H1 (cell line): Measurements from ENCODE around the gene MMP17. TPM values are rescaled to one million over a fixed set of nuclear protein-coding genes. Genes with fewer than 3 reads are reported as not detected.

Experiments used
- CTCF ChIA-PET: fragments of 300-600 bp; sonication (Branson Sonifier 250); formaldehyde crosslinking; loops from one replicate; lab custom pipeline; 2021; ENCODE audit not compliant: partially characterized antibody; lab: Charles Lee
- POLR2A ChIA-PET: fragments of 300-600 bp; sonication (Branson Sonifier 250); formaldehyde crosslinking; loops from one replicate; lab custom pipeline; 2021; ENCODE audit warnings: inconsistent platforms; ENCODE audit not compliant: partially characterized antibody; lab: Charles Lee
- DNase-seq, 2 experiments: peaks; one replicate each; pipeline versions ENCODE4 v3.0.0 to v3.0.0-alpha.2; 2010 to 2022; ENCODE audit warnings: low spot score in 2 of 2, low read depth in 1 of 2, mixed read lengths in 1 of 2
- FAIRE-seq: peaks from 2 replicates; lab custom pipeline; 2011; peaks lifted over from hg19 to GRCh38; lab: Jason Lieb, UNC
- H2AFZ ChIP-seq: 2 replicates; pipeline ENCODE4 v1.8.1; 2012; ENCODE audit warnings: low read length, inconsistent platforms
- H2AK5ac ChIP-seq: 2 replicates; pipeline ENCODE4 v1.6.1; 2013; ENCODE audit warnings: low read depth, low read length
- H2BK120ac ChIP-seq: replicated peaks from 2 replicates; pipeline ENCODE3; 2013; ENCODE audit warnings: low read depth, low read length, inconsistent platforms
- H2BK12ac ChIP-seq: 2 replicates; pipeline ENCODE4 v1.6.1; 2013; ENCODE audit warnings: low read depth, low read length
- H2BK15ac ChIP-seq: 2 replicates; pipeline ENCODE4 v1.6.1; 2013; ENCODE audit warnings: low read length
- H2BK20ac ChIP-seq: 2 replicates; pipeline ENCODE4 v1.6.1; 2013; ENCODE audit warnings: low read length
- H2BK5ac ChIP-seq: 2 replicates; pipeline ENCODE4 v1.6.1; 2013; ENCODE audit warnings: low read depth, low read length
- H3K14ac ChIP-seq: 2 replicates; pipeline ENCODE4 v1.6.1; 2013; ENCODE audit warnings: inconsistent platforms; ENCODE audit not compliant: insufficient read length
- H3K18ac ChIP-seq: 2 replicates; pipeline ENCODE4 v1.6.1; 2013; ENCODE audit warnings: low read length; ENCODE audit errors: extremely low read depth
- H3K23ac ChIP-seq: 2 replicates; pipeline ENCODE4 v1.6.1; 2013; ENCODE audit warnings: inconsistent platforms; ENCODE audit not compliant: insufficient read length
- H3K23me2 ChIP-seq: 2 replicates; pipeline ENCODE4 v1.6.1; 2013; ENCODE audit warnings: low read depth, low read length
- H3K27ac ChIP-seq: 2 replicates; pipeline ENCODE4 v1.6.1; 2011; ENCODE audit warnings: low read depth, low read length, inconsistent platforms
- H3K27me3 ChIP-seq, 4 experiments: replicated peaks in 1 of 4; 1 replicate in 1 of 4; 2 replicates in 3 of 4; pipeline versions ENCODE4 v1.6.1 to v1.8.1; 2011 to 2013; ENCODE audit warnings: low read length in 3 of 4, mild to moderate bottlenecking in 3 of 4, inconsistent platforms in 2 of 4, mixed read lengths in 2 of 4, moderate library complexity in 1 of 4; ENCODE audit not compliant: control insufficient read depth in 3 of 4, insufficient read depth in 3 of 4; ENCODE audit errors: extremely low read depth in 1 of 4
- H3K36me3 ChIP-seq, 4 experiments: 2 replicates each; pipeline versions ENCODE4 v1.6.1 to v1.8.1; 2011 to 2013; ENCODE audit warnings: mild to moderate bottlenecking in 4 of 4, low read length in 3 of 4, moderate library complexity in 2 of 4, control low read depth in 1 of 4, inconsistent platforms in 1 of 4; ENCODE audit not compliant: insufficient read depth in 4 of 4, control insufficient read depth in 2 of 4
- H3K4ac ChIP-seq: replicated peaks from 2 replicates; pipeline ENCODE3; 2013; ENCODE audit warnings: low read length, low read depth, mixed read lengths, inconsistent platforms; ENCODE audit not compliant: insufficient read length
- H3K4me1 ChIP-seq, 4 experiments: replicated peaks in 1 of 4; 1 replicate in 1 of 4; 2 replicates in 3 of 4; pipeline versions ENCODE4 v1.6.1 to v1.8.1; 2011 to 2013; ENCODE audit warnings: low read length in 3 of 4, inconsistent platforms in 2 of 4, mixed read lengths in 1 of 4; ENCODE audit not compliant: insufficient read depth in 4 of 4, control insufficient read depth in 3 of 4
- H3K4me2 ChIP-seq, 2 experiments: 2 replicates each; pipeline versions ENCODE4 v1.6.1 to v1.8.1; 2011 to 2013; ENCODE audit warnings: low read depth in 2 of 2, low read length in 2 of 2, control low read depth in 1 of 2, inconsistent platforms in 1 of 2, mild to moderate bottlenecking in 1 of 2; ENCODE audit not compliant: insufficient read depth in 1 of 2
- H3K4me3 ChIP-seq, 4 experiments: fragments of 200-600, 300-600 bp in 1 of 4; sonication (generic), shearing (Covaris generic), sonication (Bioruptor Twin) in 1 of 4; 2 replicates each; pipeline versions ENCODE4 v1.5.1 to v1.8.1; 2011 to 2016; ENCODE audit warnings: low read length in 4 of 4, low read depth in 3 of 4, control low read depth in 2 of 4, inconsistent platforms in 2 of 4, mild to moderate bottlenecking in 2 of 4, mixed read lengths in 1 of 4, moderate library complexity in 1 of 4; ENCODE audit not compliant: insufficient read depth in 2 of 4; ENCODE audit errors: extremely low read depth in 1 of 4
- H3K56ac ChIP-seq: replicated peaks from 2 replicates; pipeline ENCODE3; 2013; ENCODE audit warnings: low read depth, mild to moderate bottlenecking, mixed read lengths, low read length, inconsistent platforms; ENCODE audit not compliant: insufficient read length
- H3K79me1 ChIP-seq: 2 replicates; pipeline ENCODE4 v1.6.1; 2013; ENCODE audit warnings: low read depth, low read length, control low read depth
- H3K79me2 ChIP-seq, 2 experiments: 2 replicates each; pipeline versions ENCODE4 v1.6.1 to v1.8.1; 2012 to 2013; ENCODE audit warnings: low read length in 2 of 2, mild to moderate bottlenecking in 2 of 2, inconsistent platforms in 1 of 2; ENCODE audit not compliant: insufficient read depth in 2 of 2, control insufficient read depth in 1 of 2
- H3K9ac ChIP-seq, 4 experiments: replicated peaks in 1 of 4; 1 replicate in 1 of 4; 2 replicates in 3 of 4; pipeline versions ENCODE4 v1.6.1 to v1.8.1; 2011 to 2013; ENCODE audit warnings: low read depth in 3 of 4, low read length in 3 of 4, control low read depth in 2 of 4, mild to moderate bottlenecking in 2 of 4, moderate library complexity in 2 of 4, inconsistent platforms in 1 of 4; ENCODE audit errors: extremely low read depth in 1 of 4
- H3K9me3 ChIP-seq, 2 experiments: 2 replicates each; pipeline versions ENCODE4 v1.6.1 to v1.8.1; 2012 to 2013; ENCODE audit warnings: mild to moderate bottlenecking in 2 of 2, moderate library complexity in 2 of 2, control low read depth in 1 of 2, inconsistent platforms in 1 of 2, low read depth in 1 of 2, low read length in 1 of 2, mixed read lengths in 1 of 2; ENCODE audit not compliant: insufficient read depth in 2 of 2
- H4K20me1 ChIP-seq, 2 experiments: replicated peaks in 1 of 2; 2 replicates each; pipeline versions ENCODE3 to v1.8.1; 2011 to 2013; ENCODE audit warnings: inconsistent platforms in 2 of 2, low read length in 2 of 2, mild to moderate bottlenecking in 1 of 2; ENCODE audit not compliant: insufficient read depth in 2 of 2, control insufficient read depth in 1 of 2
- H4K5ac ChIP-seq: 2 replicates; pipeline ENCODE4 v1.6.1; 2013; ENCODE audit warnings: low read length, low read depth, mixed read lengths, inconsistent platforms; ENCODE audit not compliant: insufficient read length
- H4K8ac ChIP-seq: 2 replicates; pipeline ENCODE4 v1.8.0; 2013; ENCODE audit warnings: mild to moderate bottlenecking, moderate library complexity, low read length, inconsistent platforms; ENCODE audit not compliant: insufficient read depth; ENCODE audit errors: extremely low read depth
- H4K91ac ChIP-seq: replicated peaks from 2 replicates; pipeline ENCODE3; 2013; ENCODE audit warnings: low read length, mixed read lengths, inconsistent platforms; ENCODE audit not compliant: insufficient read length
- CBX5 ChIP-seq: fragments of 300-800, 300-1000 bp; sonication (generic); IDR thresholded peaks from 2 replicates; pipeline ENCODE4 v1.7.1; 2016; ENCODE audit warnings: antibody characterized with exemption, low read length, low read depth
- RBBP5 ChIP-seq: IDR thresholded peaks from 2 replicates; pipeline ENCODE4 v1.7.1; 2012; ENCODE audit warnings: low read depth, mild to moderate bottlenecking, inconsistent platforms, low read length, moderate library complexity, borderline replicate concordance
- SIX5 ChIP-seq: IDR thresholded peaks from 2 replicates; pipeline ENCODE4 v1.6.1; 2011; ENCODE audit warnings: mild to moderate bottlenecking, low read depth, low read length
- WGBS, 2 experiments: shearing (Covaris generic) in 1 of 2; methylation state at CpG; one replicate each; pipeline versions ENCODE4 v1.1.6 to v1.1.7; 2013 to 2015; ENCODE audit warnings: low lambda C conversion rate in 2 of 2, mixed read lengths in 2 of 2, inconsistent platforms in 1 of 2, low coverage in 1 of 2, missing lambda C conversion rate in 1 of 2; ENCODE audit not compliant: insufficient replicate concordance in 2 of 2, insufficient coverage in 1 of 2, insufficient read length in 1 of 2; ENCODE audit errors: extremely low coverage in 1 of 2, missing lambda C conversion rate in 1 of 2; 5-methylcytosine and 5-hydroxymethylcytosine counted together
- polyA plus RNA-seq, 7 experiments: library from polyadenylated mRNA; depleted of rRNA in 3 of 7; stranded (reverse) in 5 of 7; unstranded in 2 of 7; fragments of >200 nt in 5 of 7; fragments of 200-250 nt in 2 of 7; gene quantifications; 1 replicate in 5 of 7; 2 replicates in 1 of 7; 4 replicates in 1 of 7; pipeline versions ENCODE4 v1.2.1 to v1.2.3, GENCODE V29; 2011 to 2013; ENCODE audit warnings: missing spikeins in 2 of 7, mixed read lengths in 2 of 7
- total RNA-seq: library from RNA; stranded (reverse); fragmentation: NEBNext Ultra II Directional; extraction: Animal tissue kit (Norgen Biotek cat#: 25700); gene quantifications from 2 replicates; pipeline ENCODE4 v1.2.1, GENCODE V29; 2021

MMP17 gene
- total and polyA plus RNA-seq, 2 of the 8 experiments (the other 6 are each of a cell fraction or from before 2014, with no cell fraction given) = 41.3 to 53.8 TPM

- H3K9me3 ChIP-seq = no peaks in the 10 kb centered on the region
- no peak overlapping the region for H2BK120ac ChIP-seq
- no peaks in the 10 kb centered on the region for H4K20me1 ChIP-seq
- H2BK12ac ChIP-seq = no peak overlapping the region
- CTCF ChIA-PET = interaction anchor here (2.3 kb wide), 1 partner anchor 24 kb away, joined by 9 read pairs; no protein-coding TSS in a partner anchor
- no peak overlapping the region for H3K4ac ChIP-seq
- no peak overlapping the region for H3K18ac ChIP-seq
- no peak overlapping the region for H4K8ac ChIP-seq
- H3K79me1 ChIP-seq = no peaks in the 10 kb centered on the region
- H3K9ac ChIP-seq = no peak overlapping the region; a peak in 1 of 7 replicates
- no peak overlapping the region for H3K4me3 ChIP-seq
- H3K27ac ChIP-seq = no peak overlapping the region
- no peak overlapping the region for H3K4me2 ChIP-seq
- no peak overlapping the region for H2BK15ac ChIP-seq
- H3K56ac ChIP-seq = no peak overlapping the region
- H3K27me3 ChIP-seq = no peaks in the 10 kb centered on the region
- DNase-seq = no peak
- H2BK20ac ChIP-seq = no peak overlapping the region
- no peak overlapping the region for H3K23ac ChIP-seq
- H2AFZ ChIP-seq = no peak overlapping the region
- no peaks in the 10 kb centered on the region for H3K23me2 ChIP-seq
- H2BK5ac ChIP-seq = no peak overlapping the region
- no peak overlapping the region for H3K14ac ChIP-seq
- TF ChIP-seq CBX5 = no peak
- TF ChIP-seq SIX5 = no peak
- no peak for TF ChIP-seq RBBP5
- TF ChIP-seq, all 59 proteins: peak for 0
- Histone ChIP-seq H2AK5ac (no peak overlapping the region), H3K36me3 (peaks cover 3 to 21% (median 11%) of the 10 kb centered on the region in 4 experiments; a peak in 7 of 8 replicates), H3K79me2 (no peaks in the 10 kb centered on the region), H3K4me1 (peaks cover 6 to 20% (median 15%) of the 10 kb centered on the region in 4 experiments), H4K5ac (no peak overlapping the region), H4K91ac (no peak overlapping the region)
- FAIRE-seq = no peak
- WGBS, 2 experiments = 96% methylated on average over 20 of the region's 23 CpGs; no CpG with 5 or more reads in 1 of the 2 experiments
- POLR2A ChIA-PET = no interaction called here
These were observed 49.2 kb upstream of the MMP17 start for GRCh38 chr12:131779027-131779426.
